IMR-90 (cell line): ENCODE data around the gene ZNF653. TPM values are rescaled to one million over a fixed set of nuclear protein-coding genes. Genes with fewer than 3 reads are reported as not detected.

Experiments
- ATAC-seq: fragments of 200-7000 bp; cut with Tn5 transposase; 2 replicates; pipeline ENCODE4 v1.9.1; 2020; ENCODE audit warnings: low read depth, mild to moderate bottlenecking, moderate library complexity
- BruUV-seq: library from RNA; stranded (reverse); fragments of 400-500 nt; replicated peaks from 2 replicates; lab custom pipeline; 2021; lab: Mats Ljungman, UMichigan
- CTCF ChIA-PET: fragments of 300-600 bp; formaldehyde crosslinking; extraction: SDS; loops from one replicate; lab custom pipeline; 2021; ENCODE audit warnings: antibody characterized with exemption; lab: Yijun Ruan, JAX
- POLR2A ChIA-PET: fragments of 300-600 bp; sonication (Branson Sonifier 250); formaldehyde crosslinking; loops from one replicate; lab custom pipeline; 2022; ENCODE audit warnings: antibody characterized with exemption; ENCODE audit not compliant: unreplicated experiment; lab: Charles Lee
- DNase-seq: peaks from one replicate; pipeline ENCODE4 v3.0.0; 2013
- H2AFZ ChIP-seq: replicated peaks from 2 replicates; pipeline ENCODE3; 2013; ENCODE audit warnings: low read length, mild to moderate bottlenecking; ENCODE audit not compliant: poor library complexity
- H2AK5ac ChIP-seq: 2 replicates; pipeline ENCODE4 v1.6.1; 2013; ENCODE audit warnings: low read depth, low read length, inconsistent platforms
- H2AK9ac ChIP-seq: replicated peaks from 2 replicates; pipeline ENCODE3; 2013; ENCODE audit warnings: mild to moderate bottlenecking, low read depth, low read length, moderate library complexity; ENCODE audit not compliant: poor library complexity
- H2BK120ac ChIP-seq: 2 replicates; pipeline ENCODE4 v1.6.1; 2013; ENCODE audit warnings: low read depth, low read length, inconsistent platforms
- H2BK15ac ChIP-seq: 3 replicates; pipeline ENCODE4 v1.6.1; 2013; ENCODE audit warnings: low read depth, low read length, inconsistent platforms
- H2BK20ac ChIP-seq: 2 replicates; pipeline ENCODE4 v1.6.1; 2013; ENCODE audit warnings: low read depth, mild to moderate bottlenecking, inconsistent platforms, low read length, moderate library complexity
- H2BK5ac ChIP-seq: 2 replicates; pipeline ENCODE4 v1.6.1; 2013; ENCODE audit warnings: mild to moderate bottlenecking, low read depth, low read length, inconsistent platforms; ENCODE audit not compliant: poor library complexity, severe bottlenecking
- H3K14ac ChIP-seq: replicated peaks from 2 replicates; pipeline ENCODE4 v1.6.1; 2013; ENCODE audit warnings: low read depth, low read length, inconsistent platforms
- H3K18ac ChIP-seq: 2 replicates; pipeline ENCODE4 v1.6.1; 2013; ENCODE audit warnings: low read depth, low read length, control low read depth
- H3K23ac ChIP-seq: 2 replicates; pipeline ENCODE4 v1.6.1; 2013; ENCODE audit warnings: low read depth, low read length, inconsistent platforms
- H3K27ac ChIP-seq: 2 replicates; pipeline ENCODE4 v1.5.1; 2013; ENCODE audit warnings: mild to moderate bottlenecking, control low read depth, low read length; ENCODE audit not compliant: insufficient read depth
- H3K27me3 ChIP-seq: 2 replicates; pipeline ENCODE4 v1.6.1; 2013; ENCODE audit warnings: low read length; ENCODE audit not compliant: control insufficient read depth, insufficient read depth
- H3K36me3 ChIP-seq: 2 replicates; pipeline ENCODE4 v1.6.1; 2013; ENCODE audit warnings: low read length, mixed read lengths; ENCODE audit not compliant: control insufficient read depth, insufficient read depth
- H3K4ac ChIP-seq: 2 replicates; pipeline ENCODE4 v1.6.1; 2013; ENCODE audit warnings: low read depth, low read length, inconsistent platforms
- H3K4me1 ChIP-seq: 2 replicates; pipeline ENCODE4 v1.6.1; 2013; ENCODE audit warnings: low read length, mixed read lengths; ENCODE audit not compliant: control insufficient read depth, insufficient read depth
- H3K4me2 ChIP-seq: 2 replicates; pipeline ENCODE4 v1.6.1; 2013; ENCODE audit warnings: low read depth, mild to moderate bottlenecking, control low read depth, low read length, moderate library complexity
- H3K4me3 ChIP-seq: 2 replicates; pipeline ENCODE4 v1.5.1; 2013; ENCODE audit warnings: low read depth, mild to moderate bottlenecking, control low read depth, low read length, moderate library complexity; ENCODE audit not compliant: insufficient read depth
- H3K56ac ChIP-seq: 2 replicates; pipeline ENCODE4 v1.6.1; 2013; ENCODE audit warnings: low read length, inconsistent platforms; ENCODE audit not compliant: insufficient read depth; ENCODE audit errors: extremely low read depth
- H3K79me1 ChIP-seq, 2 experiments: 2 replicates each; pipeline ENCODE4 v1.6.1; 2013; ENCODE audit warnings: low read length in 2 of 2, inconsistent platforms in 1 of 2, low read depth in 1 of 2
- H3K9ac ChIP-seq: 2 replicates; pipeline ENCODE4 v1.6.1; 2013; ENCODE audit warnings: low read depth, low read length, control low read depth
- H3K9me1 ChIP-seq: 2 replicates; pipeline ENCODE4 v1.6.1; 2013; ENCODE audit warnings: low read length, inconsistent platforms; ENCODE audit not compliant: insufficient read depth
- H3K9me3 ChIP-seq: 2 replicates; pipeline ENCODE4 v1.6.1; 2013; ENCODE audit warnings: low read length; ENCODE audit not compliant: control insufficient read depth, insufficient read depth
- H4K20me1 ChIP-seq: 2 replicates; pipeline ENCODE4 v1.6.1; 2013; ENCODE audit warnings: low read length, inconsistent platforms; ENCODE audit not compliant: insufficient read depth
- H4K5ac ChIP-seq: 2 replicates; pipeline ENCODE4 v1.6.1; 2013; ENCODE audit warnings: mild to moderate bottlenecking, low read depth, low read length, control low read depth
- H4K8ac ChIP-seq, 2 experiments: 2 replicates each; pipeline ENCODE4 v1.6.1; 2013; ENCODE audit warnings: low read depth in 2 of 2, low read length in 2 of 2, control low read depth in 1 of 2, inconsistent platforms in 1 of 2
- H4K91ac ChIP-seq: 2 replicates; pipeline ENCODE4 v1.6.1; 2013; ENCODE audit warnings: low read depth, low read length, inconsistent platforms; ENCODE audit not compliant: insufficient read depth
- CEBPB ChIP-seq: IDR thresholded peaks from 2 replicates; pipeline ENCODE4 v1.6.1; 2012; ENCODE audit warnings: low read depth, low read length, improper control_type of control experiment
- CTCF ChIP-seq: conservative IDR thresholded peaks from 2 replicates; pipeline ENCODE4 v1.5.1; 2012; ENCODE audit warnings: mild to moderate bottlenecking, low read depth, low read length, improper control_type of control experiment
- MAZ ChIP-seq: IDR thresholded peaks from 2 replicates; pipeline ENCODE4 v1.6.1; 2012; ENCODE audit warnings: low read depth, mild to moderate bottlenecking, low read length, improper control_type of control experiment, moderate library complexity, borderline replicate concordance
- MXI1 ChIP-seq: IDR thresholded peaks from 2 replicates; pipeline ENCODE4 v1.6.1; 2012; ENCODE audit warnings: low read depth, mild to moderate bottlenecking, low read length, moderate library complexity, borderline replicate concordance
- NFE2L2 ChIP-seq: fragments of 150-350 bp; IDR thresholded peaks from 2 replicates; pipeline ENCODE4 v1.6.1; 2016; ENCODE audit warnings: low read depth, mild to moderate bottlenecking, low read length
- RAD21 ChIP-seq: IDR thresholded peaks from 2 replicates; pipeline ENCODE4 v1.6.1; 2012; ENCODE audit warnings: low read length, improper control_type of control experiment
- WGBS, 2 experiments: methylation state at CpG; one replicate each; pipeline versions ENCODE4 v1.1.5 to v1.1.7; 2013; ENCODE audit warnings: missing lambda C conversion rate in 2 of 2; ENCODE audit not compliant: insufficient read length in 1 of 2; ENCODE audit errors: extremely low coverage in 2 of 2; 5-methylcytosine and 5-hydroxymethylcytosine counted together
- dilution Hi-C: fragments of 300-500 bp; cut with HindIII; formaldehyde crosslinking; loops from one replicate; pipeline ENCODE4 v1.14.3; 2018; ENCODE audit warnings: low sequenced_read_pairs; ENCODE audit not compliant: unreplicated experiment
- in situ Hi-C: fragments of 300-500 bp; cut with MboI; formaldehyde crosslinking; loops from 3 replicates; pipeline ENCODE4 v1.14.3; 2019; ENCODE audit warnings: low sequenced_read_pairs, inconsistent platforms, mixed read lengths
- intact Hi-C: fragments of 100-400 bp; cut with micrococcal nuclease; formaldehyde crosslinking; loops from 2 replicates; pipeline ENCODE4 v1.10.0; 2022
- polyA plus RNA-seq, 3 experiments: library from polyadenylated mRNA; depleted of rRNA; stranded (reverse); fragments of >200 nt; gene quantifications; 2 replicates each; pipeline ENCODE4 v1.2.3, GENCODE V29; 2012; ENCODE audit warnings: low replicate concordance in 1 of 3
- total RNA-seq: library from RNA; depleted of rRNA; stranded (reverse); fragments of >200 nt; gene quantifications from 2 replicates; pipeline ENCODE4 v1.2.3, GENCODE V29; 2012
- TF ChIP-seq, protein P1 (sequence below): fragments of 150-350 bp; IDR thresholded peaks from 2 replicates; pipeline ENCODE4 v1.6.1; 2017; ENCODE audit warnings: mild to moderate bottlenecking, antibody characterized with exemption, low read length, low read depth
- TF ChIP-seq, protein P2 (sequence below): fragments of 150-350 bp; IDR thresholded peaks from 2 replicates; pipeline ENCODE4 v1.6.1; 2016; ENCODE audit warnings: low read depth, mild to moderate bottlenecking, low read length, moderate library complexity, borderline replicate concordance

ZNF653 gene
- total and polyA plus RNA-seq, 2 of the 4 experiments (the other 2 are of a cell fraction), result 3.9 to 9.0 TPM

DNA sequence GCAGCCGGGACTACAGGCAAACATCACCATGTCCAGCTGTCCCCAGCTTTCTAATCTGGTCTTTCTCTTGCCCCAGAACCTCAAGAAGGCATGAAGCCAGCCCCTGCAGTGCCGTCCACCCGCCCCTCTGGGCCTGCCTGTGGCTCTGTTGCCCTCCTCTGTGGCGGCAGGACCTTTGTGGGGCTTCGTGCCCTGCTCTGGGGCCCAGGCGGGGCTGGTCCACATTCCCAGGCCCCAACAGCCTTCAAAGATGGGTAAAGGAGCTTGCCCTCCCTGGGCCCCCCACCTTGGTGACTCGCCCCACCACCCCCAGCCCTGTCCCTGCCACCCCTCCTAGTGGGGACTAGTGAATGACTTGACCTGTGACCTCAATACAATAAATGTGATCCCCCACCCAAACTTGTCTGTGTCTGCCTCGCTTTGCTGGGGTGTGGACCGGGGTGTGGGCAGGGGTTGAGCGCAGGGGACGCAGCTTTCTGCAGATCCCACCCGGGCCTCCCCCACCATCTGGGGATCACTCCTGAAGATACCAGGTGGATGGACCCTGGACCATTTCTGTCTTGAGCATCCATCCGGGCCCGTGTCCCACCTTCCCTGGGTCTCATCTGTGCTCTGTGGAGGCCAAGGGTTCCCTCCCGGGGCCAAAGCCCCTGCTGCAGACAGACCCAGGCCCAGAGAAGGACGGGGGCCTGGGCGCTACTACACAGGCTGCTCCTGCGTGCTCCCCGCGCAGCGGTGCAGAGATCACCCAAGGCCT lies 54.9 kb downstream of the ZNF653 start:
- no peak overlapping the region for H3K9ac ChIP-seq
- no peaks in the 10 kb centered on the region for H3K9me1 ChIP-seq
- no peak overlapping the region for H4K91ac ChIP-seq
- no peak overlapping the region for H2BK120ac ChIP-seq
- H2AK5ac ChIP-seq, result no peak overlapping the region
- no peak overlapping the region for H2BK20ac ChIP-seq
- H2BK15ac ChIP-seq, result no peak overlapping the region
- dilution Hi-C loops, result no loop called here
- no peak overlapping the region for H3K4ac ChIP-seq
- H3K18ac ChIP-seq, result no peak overlapping the region
- no peaks in the 10 kb centered on the region for H4K20me1 ChIP-seq
- H4K5ac ChIP-seq, result no peak overlapping the region
- no peak overlapping the region for H3K27ac ChIP-seq
- H3K56ac ChIP-seq, result no peak overlapping the region
- intact Hi-C loops, result no loop called here
- peak overlapping the region; percentile 50 for H2AK9ac ChIP-seq
- peaks cover 35% of the 10 kb centered on the region for H3K36me3 ChIP-seq
- ChIA-PET POLR2A (no interaction called here), CTCF (no interaction called here)
- H3K14ac ChIP-seq, result no peak overlapping the region
- H3K79me1 ChIP-seq, result no peaks in the 10 kb centered on the region
- H3K4me3 ChIP-seq, result no peak overlapping the region
- H4K8ac ChIP-seq, result no peak overlapping the region
- no peak for DNase-seq
- no peak overlapping the region for H3K23ac ChIP-seq
- 82% methylated on average over 5 of the region's 21 CpGs; no CpG with 5 or more reads in 1 of the 2 experiments for WGBS, 2 experiments
- no peak overlapping the region for H3K4me2 ChIP-seq
- no peaks in the 10 kb centered on the region for H3K27me3 ChIP-seq
- in situ Hi-C loops, result no loop called here
- H3K9me3 ChIP-seq, result no peaks in the 10 kb centered on the region
- ATAC-seq, result no peak
- H2BK5ac ChIP-seq, result no peak overlapping the region
- TF ChIP-seq NFE2L2, result no peak
- TF ChIP-seq RAD21, result no peak
- TF ChIP-seq, protein P1, sequence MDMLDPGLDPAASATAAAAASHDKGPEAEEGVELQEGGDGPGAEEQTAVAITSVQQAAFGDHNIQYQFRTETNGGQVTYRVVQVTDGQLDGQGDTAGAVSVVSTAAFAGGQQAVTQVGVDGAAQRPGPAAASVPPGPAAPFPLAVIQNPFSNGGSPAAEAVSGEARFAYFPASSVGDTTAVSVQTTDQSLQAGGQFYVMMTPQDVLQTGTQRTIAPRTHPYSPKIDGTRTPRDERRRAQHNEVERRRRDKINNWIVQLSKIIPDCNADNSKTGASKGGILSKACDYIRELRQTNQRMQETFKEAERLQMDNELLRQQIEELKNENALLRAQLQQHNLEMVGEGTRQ, result no peak
- TF ChIP-seq MAZ, result no peak
- TF ChIP-seq CEBPB, result no peak
- no peak for TF ChIP-seq CTCF
- no peak for TF ChIP-seq MXI1
- TF ChIP-seq, protein P2, sequence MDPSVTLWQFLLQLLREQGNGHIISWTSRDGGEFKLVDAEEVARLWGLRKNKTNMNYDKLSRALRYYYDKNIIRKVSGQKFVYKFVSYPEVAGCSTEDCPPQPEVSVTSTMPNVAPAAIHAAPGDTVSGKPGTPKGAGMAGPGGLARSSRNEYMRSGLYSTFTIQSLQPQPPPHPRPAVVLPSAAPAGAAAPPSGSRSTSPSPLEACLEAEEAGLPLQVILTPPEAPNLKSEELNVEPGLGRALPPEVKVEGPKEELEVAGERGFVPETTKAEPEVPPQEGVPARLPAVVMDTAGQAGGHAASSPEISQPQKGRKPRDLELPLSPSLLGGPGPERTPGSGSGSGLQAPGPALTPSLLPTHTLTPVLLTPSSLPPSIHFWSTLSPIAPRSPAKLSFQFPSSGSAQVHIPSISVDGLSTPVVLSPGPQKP, result no peak
- no peak overlapping the region for H2AFZ ChIP-seq
- no TSS peak for BruUV-seq
- H3K4me1 ChIP-seq, result no peaks in the 10 kb centered on the region; the same call in 1 of the 2 replicates
